DOHH2 (cell line): ENCODE results near the gene ZBTB44.

Source experiments
- EZH2phosphoT487 ChIP-seq: fragments of 200-600 bp; sonication (generic); IDR thresholded peaks from 2 replicates; pipeline ENCODE4 v1.6.1; 2017; ENCODE audit warnings: borderline replicate concordance, mild to moderate bottlenecking, antibody characterized with exemption, low read length, moderate library complexity, mixed read lengths
- TF ChIP-seq, protein P1 (sequence below): fragments of 200-600 bp; sonication (generic); IDR thresholded peaks from one replicate; pipeline ENCODE4 v1.5.1; 2014; ENCODE audit warnings: antibody characterized with exemption, mild to moderate bottlenecking, low read depth, low read length; ENCODE audit not compliant: poor library complexity, severe bottlenecking

GRCh38 chr11:130308059-130308458, 6.7 kb downstream of the ZBTB44 start:
- TF ChIP-seq, protein P1, sequence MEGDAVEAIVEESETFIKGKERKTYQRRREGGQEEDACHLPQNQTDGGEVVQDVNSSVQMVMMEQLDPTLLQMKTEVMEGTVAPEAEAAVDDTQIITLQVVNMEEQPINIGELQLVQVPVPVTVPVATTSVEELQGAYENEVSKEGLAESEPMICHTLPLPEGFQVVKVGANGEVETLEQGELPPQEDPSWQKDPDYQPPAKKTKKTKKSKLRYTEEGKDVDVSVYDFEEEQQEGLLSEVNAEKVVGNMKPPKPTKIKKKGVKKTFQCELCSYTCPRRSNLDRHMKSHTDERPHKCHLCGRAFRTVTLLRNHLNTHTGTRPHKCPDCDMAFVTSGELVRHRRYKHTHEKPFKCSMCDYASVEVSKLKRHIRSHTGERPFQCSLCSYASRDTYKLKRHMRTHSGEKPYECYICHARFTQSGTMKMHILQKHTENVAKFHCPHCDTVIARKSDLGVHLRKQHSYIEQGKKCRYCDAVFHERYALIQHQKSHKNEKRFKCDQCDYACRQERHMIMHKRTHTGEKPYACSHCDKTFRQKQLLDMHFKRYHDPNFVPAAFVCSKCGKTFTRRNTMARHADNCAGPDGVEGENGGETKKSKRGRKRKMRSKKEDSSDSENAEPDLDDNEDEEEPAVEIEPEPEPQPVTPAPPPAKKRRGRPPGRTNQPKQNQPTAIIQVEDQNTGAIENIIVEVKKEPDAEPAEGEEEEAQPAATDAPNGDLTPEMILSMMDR = no peak
- no peak for TF ChIP-seq EZH2phosphoT487
